Endometrium (tissue), 2 donors: ENCODE measurements around the gene KIT.

Experiments used
- FAIRE-seq: peaks from 2 replicates; lab custom pipeline; 2012; peaks lifted over from hg19 to GRCh38; lab: Jason Lieb, UNC
- donor health status: control.
- donor health status: control.

KIT gene

GRCh38 chr4:54707406-54707805 lies 49.6 kb downstream of the KIT start:
- FAIRE-seq = no peak

DNA sequence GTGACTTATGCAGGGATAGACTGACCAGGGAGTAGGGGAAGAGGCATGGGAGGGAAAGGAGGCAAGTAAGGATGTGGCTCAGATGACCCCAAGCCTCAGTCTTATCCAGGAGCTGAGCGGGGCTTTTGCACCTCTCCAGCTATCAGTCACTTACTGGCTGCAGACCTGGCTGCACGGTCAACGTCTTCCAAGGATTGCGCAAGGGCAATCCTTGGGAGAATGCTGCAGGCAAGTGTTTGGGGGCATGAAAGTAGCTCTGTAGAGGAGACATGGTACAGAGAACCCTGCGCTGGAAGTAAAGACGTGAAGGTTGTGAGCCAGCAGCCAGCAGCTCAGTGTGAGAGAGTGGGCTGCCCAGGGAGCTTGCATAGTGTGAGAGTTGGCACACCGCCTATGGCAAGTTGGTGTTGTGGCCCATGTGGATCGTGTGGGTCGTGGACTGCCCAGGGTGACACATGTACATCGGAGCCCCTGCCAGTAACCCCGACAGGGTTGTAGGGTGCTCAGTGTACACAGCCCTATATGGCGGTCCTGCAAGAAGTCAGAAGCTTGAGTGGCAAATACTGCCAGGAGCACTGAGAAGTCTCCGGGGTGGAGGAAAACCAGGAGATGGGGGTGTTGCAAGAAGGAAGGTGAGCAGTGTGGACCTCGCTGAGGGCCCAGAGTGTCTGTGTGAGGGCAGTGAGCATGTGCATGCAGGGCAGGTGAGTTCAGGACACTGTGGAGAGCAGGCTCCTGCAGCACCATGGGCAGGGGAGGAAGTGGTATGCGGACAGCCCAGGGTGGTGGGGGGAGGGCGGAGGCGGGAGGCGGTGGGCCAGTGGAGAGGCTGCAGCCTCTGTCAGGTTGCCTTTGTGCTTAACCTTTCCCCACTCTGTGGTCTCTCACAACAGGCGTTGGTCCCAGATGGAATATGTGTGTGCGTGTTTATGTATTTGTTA lies 50.9 kb downstream of the KIT start:
- no peak for FAIRE-seq

GRCh38 chr4:54709400-54709799 lies 51.6 kb downstream of the KIT start:
- no peak for FAIRE-seq

GRCh38 chr4:54712206-54712605 lies 54.4 kb downstream of the KIT start:
- no peak for FAIRE-seq

- no peak for FAIRE-seq
Observed at GRCh38 chr4:54714631-54715030, 56.9 kb downstream of the KIT start.

DNA sequence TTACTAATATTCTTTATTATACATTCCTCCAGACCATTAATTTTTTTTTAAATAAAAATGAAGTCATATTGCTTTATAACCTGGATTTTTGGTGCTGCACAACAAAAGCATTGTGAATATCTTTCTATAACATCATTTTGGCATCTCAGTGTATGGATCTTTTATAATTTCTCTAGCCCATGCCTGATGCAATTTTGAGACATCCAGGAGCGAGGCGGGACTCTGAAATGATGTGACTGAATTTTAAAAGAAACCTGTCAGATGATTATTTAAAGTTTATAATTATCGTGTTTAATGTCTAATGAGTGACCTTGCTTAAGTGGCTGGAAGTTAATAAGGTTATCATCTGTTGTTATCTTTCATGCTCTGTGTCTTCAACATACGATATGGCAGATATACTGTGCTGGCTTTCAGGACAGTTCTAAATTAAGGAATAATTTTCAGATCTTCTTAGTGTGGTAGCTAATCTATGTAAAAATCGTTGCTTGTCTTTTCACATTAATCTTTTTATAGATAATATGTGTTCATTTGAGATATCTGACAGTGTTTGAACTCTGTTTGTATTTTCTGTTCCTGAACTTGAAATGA lies 58.8 kb downstream of the KIT start:
- FAIRE-seq = no peak

DNA sequence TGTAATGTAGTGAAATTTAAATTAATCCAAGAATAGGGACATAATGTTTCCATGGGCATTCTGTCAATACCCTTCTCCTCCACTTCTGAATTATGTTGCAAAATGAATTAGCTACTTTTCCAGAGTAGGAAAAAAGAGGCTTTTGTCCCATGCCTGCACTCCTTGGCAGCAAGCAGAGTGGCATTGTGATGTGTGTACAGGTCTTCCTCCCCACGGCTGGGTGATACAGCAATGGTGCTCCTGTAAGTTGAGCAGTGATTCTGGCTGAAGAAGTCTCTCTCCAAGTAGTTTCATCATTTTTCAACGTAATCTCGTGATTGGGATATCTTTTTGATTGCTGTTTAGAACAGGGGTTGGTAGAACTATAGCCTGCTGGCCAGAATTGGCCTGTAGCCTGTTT lies 59.9 kb downstream of the KIT start:
- no peak for FAIRE-seq

DNA sequence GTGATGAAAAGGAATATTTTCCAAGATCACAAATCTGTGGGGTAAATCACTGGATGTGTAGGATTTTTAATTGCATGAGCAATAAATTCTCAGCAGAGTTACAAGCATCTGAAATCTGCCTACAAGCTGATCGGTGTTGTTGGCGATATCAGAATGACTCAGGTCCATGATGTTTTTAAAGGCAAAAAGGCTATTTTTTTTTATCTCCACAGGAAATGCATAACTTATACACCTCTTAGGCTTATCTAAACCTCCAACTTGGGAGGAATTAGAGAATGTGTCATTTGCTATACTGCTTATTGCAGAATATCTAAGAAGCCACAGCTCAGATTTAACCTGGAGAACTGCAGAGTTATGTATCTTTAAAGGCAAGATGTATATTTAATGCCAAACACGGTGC lies 61.6 kb downstream of the KIT start:
- FAIRE-seq = no peak

DNA sequence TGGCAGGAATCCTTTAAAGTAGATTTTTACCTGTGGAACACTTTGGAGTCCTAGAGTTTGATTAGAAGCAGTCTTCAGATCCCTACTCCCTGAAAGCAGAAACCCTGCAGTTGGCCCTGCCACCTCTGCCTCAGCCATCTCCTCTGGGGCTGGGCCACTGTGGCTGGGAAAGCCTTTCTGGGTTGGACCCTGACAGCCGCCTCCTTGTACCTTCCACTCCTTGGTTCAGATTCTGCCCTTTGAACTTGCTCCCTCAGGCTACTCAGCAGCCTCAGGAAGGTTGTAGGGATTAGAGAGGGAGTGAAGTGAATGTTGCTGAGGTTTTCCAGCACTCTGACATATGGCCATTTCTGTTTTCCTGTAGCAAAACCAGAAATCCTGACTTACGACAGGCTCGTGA lies 65.5 kb downstream of the KIT start:
- FAIRE-seq = no peak

- no peak for FAIRE-seq
Observed at GRCh38 chr4:54723820-54724219, 66.1 kb downstream of the KIT start.

- FAIRE-seq = no peak
Observed at GRCh38 chr4:54726907-54727306, 69.2 kb downstream of the KIT start.

DNA sequence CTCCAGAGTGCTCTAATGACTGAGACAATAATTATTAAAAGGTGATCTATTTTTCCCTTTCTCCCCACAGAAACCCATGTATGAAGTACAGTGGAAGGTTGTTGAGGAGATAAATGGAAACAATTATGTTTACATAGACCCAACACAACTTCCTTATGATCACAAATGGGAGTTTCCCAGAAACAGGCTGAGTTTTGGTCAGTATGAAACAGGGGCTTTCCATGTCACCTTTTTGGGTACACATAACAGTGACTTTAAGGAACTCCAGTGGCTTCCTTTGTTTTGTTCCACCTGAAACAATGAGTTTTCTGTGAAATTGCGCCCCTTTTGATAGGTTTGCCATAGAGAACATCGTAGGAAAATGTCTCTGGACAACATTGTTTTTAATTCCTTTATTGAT lies 69.6 kb downstream of the KIT start:
- no peak for FAIRE-seq

- FAIRE-seq = no peak
Observed at GRCh38 chr4:54728368-54728767, 70.6 kb downstream of the KIT start.

DNA sequence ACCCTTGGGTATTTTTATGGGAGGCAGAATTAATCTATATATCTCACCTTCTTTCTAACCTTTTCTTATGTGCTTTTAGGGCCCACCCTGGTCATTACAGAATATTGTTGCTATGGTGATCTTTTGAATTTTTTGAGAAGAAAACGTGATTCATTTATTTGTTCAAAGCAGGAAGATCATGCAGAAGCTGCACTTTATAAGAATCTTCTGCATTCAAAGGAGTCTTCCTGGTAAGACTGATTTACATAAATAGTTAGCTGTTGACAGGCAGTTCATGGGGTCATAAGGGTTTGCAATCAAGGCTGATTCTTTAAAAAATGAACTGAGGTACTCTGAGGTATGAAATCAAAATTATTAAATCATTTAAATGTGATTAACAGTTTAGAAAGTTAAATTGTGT lies 71.5 kb downstream of the KIT start:
- no peak for FAIRE-seq

DNA sequence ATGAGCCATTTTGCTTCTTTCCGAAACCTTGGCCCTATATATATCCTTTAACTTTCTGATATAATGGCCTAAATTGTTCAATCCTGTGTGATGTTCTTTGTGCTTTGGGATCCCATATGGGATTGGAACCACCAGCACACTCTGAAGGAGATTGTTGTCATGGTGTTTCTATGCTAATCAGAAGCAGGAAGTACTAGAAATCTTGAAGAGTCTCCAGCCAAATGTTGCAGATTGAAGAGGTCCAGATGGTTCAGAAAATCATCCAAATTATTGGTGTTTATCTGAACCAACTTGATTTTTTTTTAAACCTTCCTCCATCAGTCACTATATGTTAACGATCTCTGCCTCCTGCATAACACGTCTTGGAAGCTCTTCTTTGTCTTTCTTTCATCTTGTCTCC lies 72.8 kb downstream of the KIT start:
- FAIRE-seq = no peak

DNA sequence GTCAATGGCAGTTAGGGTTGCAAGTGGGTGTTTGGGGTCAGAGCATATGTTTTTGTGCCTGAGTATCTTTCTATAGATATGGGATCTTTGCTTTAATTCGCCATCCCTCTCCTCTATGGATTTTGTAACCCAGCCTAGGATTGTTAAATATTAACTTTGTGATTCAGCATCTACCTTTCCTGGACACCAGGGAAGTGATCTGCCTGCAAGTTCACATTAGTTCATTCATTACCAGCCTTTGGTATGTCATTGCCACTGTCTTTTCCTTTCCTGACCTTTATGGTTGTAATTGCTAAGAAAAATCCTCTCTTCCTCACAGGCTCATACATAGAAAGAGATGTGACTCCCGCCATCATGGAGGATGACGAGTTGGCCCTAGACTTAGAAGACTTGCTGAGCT lies 73.8 kb downstream of the KIT start:
- FAIRE-seq = no peak

DNA sequence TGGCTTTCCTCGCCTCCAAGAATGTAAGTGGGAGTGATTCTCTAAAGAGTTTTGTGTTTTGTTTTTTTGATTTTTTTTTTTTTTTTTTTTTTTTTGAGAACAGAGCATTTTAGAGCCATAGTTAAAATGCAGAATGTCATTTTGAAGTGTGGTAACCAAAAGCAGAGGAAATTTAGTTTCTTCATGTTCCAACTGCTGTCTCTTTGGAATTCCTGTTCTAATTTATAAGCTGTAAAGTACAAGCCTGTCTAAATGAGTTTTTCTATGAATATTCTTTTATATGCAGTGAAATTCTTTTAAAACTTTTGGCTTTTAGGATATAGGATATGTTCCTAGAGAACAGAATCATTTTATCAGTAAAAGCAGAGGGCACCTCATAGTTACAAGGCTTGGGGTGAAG lies 74.2 kb downstream of the KIT start:
- no peak for FAIRE-seq

- FAIRE-seq = no peak
Observed at GRCh38 chr4:54737421-54737820, 79.7 kb downstream of the KIT start.

DNA sequence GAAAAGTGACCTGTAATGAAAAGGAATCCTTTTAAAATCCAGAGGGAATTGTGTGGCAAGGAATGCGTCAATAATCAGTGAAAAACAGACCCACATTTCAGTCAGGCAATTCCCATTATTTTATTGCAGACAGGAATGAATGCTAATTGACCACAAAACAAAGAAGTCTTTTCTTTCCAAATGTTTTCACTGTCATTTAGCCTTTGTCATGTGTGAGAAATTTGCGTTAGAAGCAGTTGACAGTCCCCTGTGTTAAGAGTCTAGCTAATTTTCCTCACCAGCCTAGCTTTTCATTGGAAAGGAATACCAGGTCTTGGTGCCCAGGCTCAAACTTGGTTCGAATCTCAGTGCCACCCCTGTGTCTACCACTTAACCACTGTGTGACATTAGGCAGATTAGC lies 83.4 kb downstream of the KIT start:
- no peak for FAIRE-seq

DNA sequence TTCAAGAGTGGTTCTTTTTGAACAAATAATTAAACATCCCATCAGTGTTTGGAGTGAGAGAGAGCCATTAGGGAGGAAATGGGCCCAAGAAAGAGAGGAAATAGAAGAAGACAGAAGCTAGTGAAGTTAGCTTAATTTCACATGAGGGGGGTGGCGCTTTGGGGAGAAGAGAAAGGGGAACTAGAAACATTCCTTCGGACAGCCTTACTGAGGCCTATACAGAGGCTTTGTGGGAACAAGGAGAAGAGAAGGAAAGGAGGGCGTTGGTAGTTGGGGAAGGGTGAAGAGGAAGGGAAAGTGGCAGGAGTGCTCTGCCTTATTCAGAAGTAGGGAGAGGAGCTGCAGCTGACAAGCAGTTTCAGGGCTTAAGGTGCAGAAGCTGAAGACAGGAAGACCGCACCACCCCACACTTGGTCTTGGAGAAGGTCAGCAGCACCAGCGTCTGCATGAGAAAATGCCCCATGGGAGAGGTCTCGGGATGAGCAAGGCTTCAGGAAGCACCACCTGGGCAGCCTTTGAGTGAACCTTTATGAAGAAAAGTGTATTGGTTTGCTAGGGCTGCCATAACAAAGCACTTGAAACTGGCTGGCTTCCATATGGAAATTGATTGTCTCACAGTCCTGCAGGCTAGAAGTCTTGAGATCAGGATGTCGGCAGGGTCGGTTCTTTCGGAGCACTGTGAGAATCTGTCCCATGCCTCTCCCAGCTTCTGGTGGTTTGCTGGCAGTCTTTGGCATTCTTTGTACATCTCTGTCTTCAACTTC lies 85.1 kb downstream of the KIT start:
- FAIRE-seq = no peak

GRCh38 chr4:54743562-54743961 lies 85.8 kb downstream of the KIT start:
- FAIRE-seq = no peak

- FAIRE-seq = no peak
Observed at GRCh38 chr4:54744487-54744886, 86.7 kb downstream of the KIT start.
